Panc1 (cell line): Measurements from ENCODE around the gene CAD. TPM values are rescaled to one million over a fixed set of nuclear protein-coding genes. Genes with fewer than 3 reads are reported as not detected.

Experiments used
- ATAC-seq: fragments of 200-7000 bp; cut with Tn5 transposase; 2 replicates; pipeline ENCODE4 v1.9.1; 2020; ENCODE audit warnings: mild to moderate bottlenecking, moderate library complexity
- BruUV-seq: library from RNA; stranded (reverse); fragments of 400-500 nt; replicated peaks from 2 replicates; lab custom pipeline; 2021; lab: Mats Ljungman, UMichigan
- CTCF ChIA-PET: fragments of 300-600 bp; sonication (Branson Sonifier 250); formaldehyde crosslinking; loops from one replicate; lab custom pipeline; 2022; ENCODE audit warnings: antibody characterized with exemption; lab: Charles Lee
- POLR2A ChIA-PET: fragments of 300-600 bp; sonication (Branson Sonifier 250); formaldehyde crosslinking; loops from one replicate; lab custom pipeline; 2022; ENCODE audit warnings: antibody characterized with exemption; lab: Charles Lee
- DNase-seq: peaks from one replicate; pipeline ENCODE4 v3.0.0-alpha.2; 2010; ENCODE audit warnings: low read depth, low spot score
- H3K27ac ChIP-seq: 2 replicates; pipeline ENCODE4 v1.5.1; 2011; ENCODE audit warnings: mild to moderate bottlenecking, low read length, inconsistent platforms
- H3K27me3 ChIP-seq: fragments of 200-500 bp; sonication (Bioruptor generic); 2 replicates; pipeline ENCODE4 v1.6.0; 2014; ENCODE audit warnings: low read length, inconsistent platforms; ENCODE audit not compliant: control insufficient read depth, insufficient read depth
- H3K36me3 ChIP-seq: fragments of 200-500 bp; sonication (Bioruptor generic); 2 replicates; pipeline ENCODE4 v1.5.1; 2014; ENCODE audit warnings: inconsistent platforms, mild to moderate bottlenecking, low read length, moderate library complexity; ENCODE audit not compliant: control insufficient read depth, insufficient read depth
- H3K4me1 ChIP-seq: 2 replicates; pipeline ENCODE4 v1.5.1; 2011; ENCODE audit warnings: inconsistent platforms, mild to moderate bottlenecking, low read length, moderate library complexity; ENCODE audit not compliant: control insufficient read depth, insufficient read depth
- H3K4me3 ChIP-seq, 2 experiments: 2 replicates each; pipeline ENCODE4 v1.5.1; 2011 to 2012; ENCODE audit warnings: low read depth in 2 of 2, low read length in 2 of 2, mild to moderate bottlenecking in 2 of 2, inconsistent platforms in 1 of 2, moderate library complexity in 1 of 2
- H3K9me3 ChIP-seq: fragments of 200-500 bp; sonication (Bioruptor generic); 2 replicates; pipeline ENCODE4 v1.5.1; 2014; ENCODE audit warnings: low read depth, mild to moderate bottlenecking, inconsistent platforms, low read length, moderate library complexity; ENCODE audit not compliant: control insufficient read depth, insufficient read depth
- CTCF ChIP-seq: fragments of 450-650 bp; IDR thresholded peaks from 2 replicates; pipeline ENCODE4 v1.5.1; 2017; ENCODE audit warnings: mild to moderate bottlenecking
- POLR2AphosphoS5 ChIP-seq: IDR thresholded peaks from 2 replicates; pipeline ENCODE4 v1.6.1; 2012; ENCODE audit warnings: mild to moderate bottlenecking, low read depth, low read length, moderate library complexity
- REST ChIP-seq, 2 experiments: IDR thresholded peaks; 2 replicates each; pipeline ENCODE4 v1.6.1; 2011 to 2012; ENCODE audit warnings: low read depth in 2 of 2, control low read depth in 1 of 2, low read length in 1 of 2, mild to moderate bottlenecking in 1 of 2, moderate library complexity in 1 of 2; ENCODE audit not compliant: insufficient read depth in 1 of 2
- SIN3A ChIP-seq: IDR thresholded peaks from 2 replicates; pipeline ENCODE4 v1.6.1; 2012; ENCODE audit warnings: low read depth, mild to moderate bottlenecking, low read length, moderate library complexity, borderline replicate concordance; ENCODE audit not compliant: insufficient read depth
- TCF7L2 ChIP-seq: IDR thresholded peaks from 2 replicates; pipeline ENCODE4 v1.6.1; 2011; ENCODE audit warnings: mild to moderate bottlenecking, low read depth, low read length, inconsistent platforms
- in situ Hi-C: cut with HindIII; loops from 2 replicates; pipeline ENCODE4 v1.10.0; 2016; ENCODE audit warnings: low sequenced_read_pairs, low pct_unique_long_range_greater_than_20kb
- intact Hi-C: fragments of 100-400 bp; cut with micrococcal nuclease; formaldehyde crosslinking; loops from one replicate; pipeline ENCODE4 v1.10.0; 2022; ENCODE audit not compliant: unreplicated experiment
- total RNA-seq: library from RNA; stranded (reverse); gene quantifications from one replicate; pipeline ENCODE4 v1.2.1, GENCODE V29; 2021; ENCODE audit not compliant: unreplicated experiment

Gene CAD
- total RNA-seq, 1 experiment from 2014 or later = 76.7 TPM

GRCh38 chr2:27189989-27190388 lies 27.2 kb upstream of the CAD start:
- ChIA-PET POLR2A (no interaction called here), CTCF (interaction anchor here (0.6 kb wide), 1 partner anchor 103 kb away, joined by 4 read pairs; no protein-coding TSS in a partner anchor)
- no peak for TF ChIP-seq SIN3A
- TF ChIP-seq REST (IDR thresholded peaks at IDR 0.05; ENCODE audit: insufficient read depth in 1 of 2, low read depth in 2 of 2, low read length in 1 of 2) = no peak
- no peak for TF ChIP-seq CTCF
- TF ChIP-seq POLR2AphosphoS5 = no peak
- TF ChIP-seq TCF7L2 = no peak
- no TSS peak for BruUV-seq
- DNase-seq (no peak), ATAC-seq (no peak)
- Histone ChIP-seq H3K27me3 (no peaks in the 10 kb centered on the region), H3K9me3 (no peaks in the 10 kb centered on the region), H3K4me1 (no peaks in the 10 kb centered on the region), H3K27ac (no peak overlapping the region), H3K4me3 (no peak overlapping the region), H3K36me3 (no peaks in the 10 kb centered on the region)
- in situ Hi-C loops (no loop called here), intact Hi-C loops (no loop called here)

GRCh38 chr2:27191070-27191829 lies 25.9 kb upstream of the CAD start:
- no peaks in the 10 kb centered on the region for H3K36me3 ChIP-seq
- H3K27me3 ChIP-seq = no peaks in the 10 kb centered on the region
- in situ Hi-C loops = no loop called here
- no peaks in the 10 kb centered on the region for H3K4me1 ChIP-seq
- ChIA-PET CTCF (interaction anchor here (0.6 to 1.3 kb wide), 14 partner anchors 17 to 141 kb away, joined by 3 to 14 read pairs (median 4); partner anchors contain the start of gene ABHD1), POLR2A (no interaction called here)
- H3K27ac ChIP-seq = no peak overlapping the region
- intact Hi-C loops = loop anchor here (1.0 kb wide), 1 partner anchor 93 kb away; no protein-coding TSS in a partner anchor
- ATAC-seq (peak; percentile 95), DNase-seq (peak; percentile 43)
- no TSS peak for BruUV-seq
- no peaks in the 10 kb centered on the region for H3K9me3 ChIP-seq
- no peak for TF ChIP-seq POLR2AphosphoS5
- TF ChIP-seq TCF7L2 = no peak
- TF ChIP-seq CTCF = peak; percentile 80
- H3K4me3 ChIP-seq = no peak overlapping the region
